ENCODE data around the gene C10orf90.
"Not testable (repeated sequence)": the region's sequence is repeated elsewhere in the genome, so short reads cannot be mapped to it uniquely, and the experiment has no call there.

Gene C10orf90

DNA sequence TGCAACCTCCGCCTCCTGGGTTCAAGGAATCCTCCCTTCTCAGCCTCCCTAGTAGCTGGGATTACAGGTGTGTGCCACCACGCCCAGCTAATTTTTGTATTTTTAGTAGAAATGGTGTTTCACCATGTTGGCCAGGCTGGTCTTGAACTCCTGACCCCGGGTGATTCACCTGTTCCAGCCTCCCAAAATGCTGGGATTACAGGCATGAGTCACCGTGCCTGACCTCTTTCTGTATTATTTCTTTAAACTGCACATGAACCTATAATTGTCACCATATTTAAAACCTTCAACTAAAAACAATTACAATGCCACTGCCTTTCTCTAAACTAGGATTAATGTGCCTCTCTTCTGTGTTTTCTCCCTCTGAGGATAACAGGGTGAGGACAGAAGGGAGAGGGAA is 119.9 kb downstream of the C10orf90 start:
- not testable (repeated sequence) for DNase-seq

DNA sequence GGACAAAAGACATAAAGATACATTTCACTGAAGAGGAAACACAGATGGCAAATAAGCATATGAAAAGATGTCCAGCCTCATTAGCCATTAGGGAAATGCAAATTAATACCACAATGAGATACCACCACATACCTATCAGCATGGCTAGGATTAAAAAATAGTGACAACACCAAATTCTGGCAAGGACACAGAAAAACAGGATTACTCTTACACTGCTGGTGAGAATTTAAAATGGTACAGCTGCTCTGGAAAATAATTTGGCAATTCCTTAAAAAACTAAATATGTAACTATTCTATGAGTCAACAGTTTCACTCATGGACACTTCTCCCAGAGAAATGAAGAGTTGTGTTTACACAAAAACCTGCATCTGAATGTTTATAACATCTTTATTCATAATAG is 121.1 kb downstream of the C10orf90 start:
- no peak for DNase-seq

DNA sequence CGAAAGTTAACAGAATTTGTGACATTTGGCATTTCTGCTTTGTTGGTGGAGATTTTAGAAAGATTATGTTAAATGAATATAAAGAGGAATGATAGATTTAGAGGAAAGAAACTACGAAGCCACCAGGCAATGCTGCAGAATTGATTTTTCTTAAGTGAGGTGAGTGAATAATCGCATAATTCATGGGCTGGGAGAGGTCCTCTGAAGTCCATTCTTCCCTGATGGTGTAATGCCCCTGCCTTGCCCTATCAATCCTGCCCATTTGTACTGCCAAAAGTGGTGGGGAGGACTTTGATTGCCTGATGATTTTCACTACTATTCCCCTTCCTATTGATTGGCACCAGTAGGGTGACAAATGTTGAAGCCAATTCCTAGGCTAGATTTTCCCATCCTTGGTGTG is 125.9 kb downstream of the C10orf90 start:
- DNase-seq, result no peak

GRCh38 chr10:126538439-126539135 is 131.9 kb downstream of the C10orf90 start:
- no peak for DNase-seq

DNA sequence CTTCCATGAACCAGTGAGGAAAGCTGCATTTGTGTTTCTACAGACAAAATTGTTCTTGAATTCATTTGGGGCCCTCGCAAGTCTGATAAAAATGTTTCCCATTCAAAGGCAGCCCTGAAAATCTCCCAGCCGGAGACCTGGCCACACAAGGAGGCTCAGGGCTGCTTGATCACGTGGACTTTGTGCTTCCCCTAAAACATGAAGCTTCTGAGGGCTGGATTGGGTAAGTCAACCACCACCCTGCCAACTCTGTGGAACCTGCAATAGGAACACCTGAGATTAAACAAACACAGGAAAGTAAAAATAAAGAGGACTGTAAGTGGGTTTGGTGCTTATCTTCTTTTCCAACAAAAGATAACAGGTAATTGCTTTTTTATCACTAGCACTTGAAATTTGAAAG is 133.8 kb downstream of the C10orf90 start:
- no peak for DNase-seq

- DNase-seq, result no peak
These were observed 134.3 kb downstream of the C10orf90 start for GRCh38 chr10:126536148-126536547.

DNA sequence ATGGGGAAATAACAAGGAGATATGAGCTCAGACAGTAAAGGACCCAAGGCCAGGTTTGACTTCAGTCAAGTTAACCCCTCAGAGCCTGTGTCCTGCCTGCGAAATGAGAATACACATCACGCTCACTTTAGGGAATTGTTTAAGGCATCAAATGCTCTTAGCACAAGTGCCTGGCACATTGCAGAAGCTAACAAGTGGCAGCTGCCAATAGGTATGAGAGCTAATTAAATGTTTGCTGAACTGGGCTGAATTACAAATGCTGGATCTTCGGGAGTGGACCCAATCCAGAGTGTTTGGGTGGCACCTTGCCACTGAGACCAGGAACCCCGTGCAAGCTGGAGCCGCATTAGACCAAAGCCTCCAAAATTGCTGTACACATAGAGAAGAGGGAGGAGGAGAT is 136.8 kb downstream of the C10orf90 start:
- DNase-seq, result no peak

- DNase-seq, result no peak
These were observed 142.1 kb downstream of the C10orf90 start for GRCh38 chr10:126528315-126528835.

DNA sequence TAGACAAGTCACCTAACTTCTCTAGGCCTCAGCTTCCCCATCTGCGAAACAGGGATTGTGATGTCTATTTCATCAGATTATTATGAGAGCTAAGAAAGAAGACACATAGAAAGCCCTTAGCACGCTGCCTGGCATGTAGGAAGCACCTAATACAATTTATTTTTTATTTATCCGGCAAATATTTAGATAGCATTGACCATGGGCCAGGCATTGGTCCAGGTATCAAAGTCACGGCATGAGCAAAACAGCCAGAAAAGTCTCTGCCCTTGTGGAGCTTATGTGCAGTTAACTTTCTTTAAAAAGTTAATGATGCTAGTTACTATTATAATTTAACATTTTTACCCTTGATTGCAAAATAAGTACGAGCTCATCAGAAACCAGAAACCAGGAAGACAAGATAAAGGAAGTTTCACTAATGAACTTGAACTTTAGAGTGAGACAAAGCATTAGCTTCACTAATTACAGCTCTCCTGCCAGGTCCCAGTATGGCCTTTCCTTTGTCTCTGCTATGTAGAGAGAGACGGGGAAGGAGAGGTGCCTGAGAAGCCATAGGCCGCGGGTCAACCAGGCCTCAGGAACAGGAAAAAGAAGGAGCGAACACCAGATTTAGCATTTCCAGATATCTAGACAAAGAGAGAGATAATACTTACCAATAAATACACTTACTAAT is 142.7 kb downstream of the C10orf90 start:
- no peak for DNase-seq

DNA sequence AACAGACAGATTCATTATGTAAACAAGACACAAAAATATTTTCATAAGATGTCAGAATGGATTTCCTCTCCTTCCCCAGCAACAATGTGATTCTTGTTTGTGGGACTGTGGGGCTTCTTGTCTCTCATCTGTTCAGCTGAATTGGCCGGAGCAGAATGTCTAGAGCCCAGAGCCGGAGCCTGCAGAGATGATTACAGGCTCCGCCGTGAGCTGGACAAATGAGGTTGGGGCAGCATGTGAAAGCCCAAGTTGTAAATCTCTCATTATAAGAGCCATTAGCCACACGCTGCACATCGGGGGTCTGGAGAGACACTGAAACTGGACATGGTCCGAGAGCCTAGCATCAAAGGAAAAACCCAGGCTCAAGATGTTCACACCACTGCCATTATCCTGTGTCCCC is 145.2 kb downstream of the C10orf90 start:
- peak in 30 of 56 donors; percentile 10 to 64 (median 30) for DNase-seq

DNA sequence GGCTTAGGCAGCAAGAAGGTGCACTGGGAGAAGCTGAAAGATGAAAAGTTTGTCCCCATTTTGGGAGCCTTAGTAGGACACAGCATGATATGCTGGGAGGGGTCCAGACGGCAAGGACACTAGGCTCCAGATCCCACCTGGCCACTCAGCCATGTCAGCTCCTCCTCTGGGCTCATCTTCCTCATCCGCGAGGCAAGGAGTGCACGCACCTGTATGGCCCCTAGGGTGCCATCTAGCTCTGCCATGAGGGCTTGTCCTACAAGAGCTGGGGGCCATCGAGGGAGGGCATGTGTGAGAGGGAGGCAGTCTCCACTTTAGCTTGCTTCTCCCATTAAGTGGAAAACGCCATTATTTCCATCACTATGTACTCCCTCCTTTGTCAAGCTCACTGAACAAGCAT is 146.0 kb downstream of the C10orf90 start:
- no peak for DNase-seq

DNA sequence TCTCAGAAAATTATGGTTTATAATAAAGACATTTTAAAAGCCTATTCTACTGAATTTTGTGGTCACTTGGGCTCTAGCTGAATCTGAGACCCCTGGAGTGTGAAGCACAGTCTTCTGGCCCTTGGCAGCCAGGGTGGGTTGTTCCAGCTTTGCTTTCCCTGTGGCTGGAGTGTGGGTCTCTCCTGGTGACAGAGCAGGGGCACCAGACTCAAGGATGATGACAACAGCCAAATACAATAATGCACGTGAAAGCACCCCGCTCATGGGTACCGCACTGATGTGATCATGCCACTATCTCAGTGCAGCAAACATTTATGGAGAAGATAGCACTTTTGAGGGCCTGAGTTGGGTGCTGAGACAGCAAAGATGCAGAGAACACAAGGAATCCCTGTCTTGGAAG is 147.4 kb downstream of the C10orf90 start:
- DNase-seq, result no peak

- DNase-seq, result no peak
These were observed 149.1 kb downstream of the C10orf90 start for GRCh38 chr10:126521399-126521798.

DNA sequence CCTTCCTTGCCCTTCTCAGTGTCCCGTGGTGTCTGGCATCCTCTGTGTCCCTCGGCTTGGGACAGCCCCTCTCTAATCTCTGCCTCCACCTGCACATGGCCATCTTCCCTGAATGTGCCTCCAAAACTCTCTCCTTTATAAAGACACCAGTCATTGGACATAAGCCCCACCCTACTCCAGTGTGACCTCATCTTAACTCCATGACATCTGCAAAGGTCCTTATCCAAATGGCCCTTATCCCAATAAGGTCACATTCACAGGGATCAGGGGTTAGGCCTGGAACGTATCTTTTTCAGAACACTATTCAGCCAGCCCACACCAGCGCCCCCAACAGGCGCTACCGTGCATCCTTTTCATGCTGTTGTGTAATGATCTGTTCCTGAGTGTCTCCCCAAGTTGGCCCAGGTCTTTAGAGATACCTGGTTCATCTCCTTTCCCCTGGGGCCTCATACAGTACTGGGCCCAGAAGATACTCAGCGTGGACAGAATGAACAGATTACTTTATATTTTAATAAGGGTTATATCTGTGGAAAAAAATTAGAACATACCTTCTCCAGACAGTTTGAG is 149.7 kb downstream of the C10orf90 start:
- DNase-seq, result no peak

DNA sequence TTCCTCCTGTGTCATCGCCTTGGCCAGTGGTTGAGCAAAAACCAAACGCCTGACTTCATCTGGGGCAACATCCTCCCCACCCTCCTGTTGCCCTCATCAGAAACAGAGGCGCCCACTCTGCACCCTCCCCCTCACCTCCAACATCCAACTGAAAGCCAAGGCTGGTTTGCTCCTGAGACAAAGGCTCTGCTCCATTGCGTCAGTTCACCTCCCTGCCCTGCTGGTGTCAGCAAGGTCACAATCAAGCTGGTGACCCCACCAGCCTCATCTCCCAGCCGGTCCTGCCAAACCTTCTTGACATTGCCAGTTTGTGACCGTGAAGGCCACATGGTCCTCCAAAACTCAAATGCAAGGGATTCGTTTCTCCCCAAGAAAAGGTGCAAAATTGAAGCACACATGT is 150.5 kb downstream of the C10orf90 start:
- no peak for DNase-seq

- DNase-seq, result no peak
These were observed 151.3 kb downstream of the C10orf90 start for GRCh38 chr10:126519185-126519584.

DNA sequence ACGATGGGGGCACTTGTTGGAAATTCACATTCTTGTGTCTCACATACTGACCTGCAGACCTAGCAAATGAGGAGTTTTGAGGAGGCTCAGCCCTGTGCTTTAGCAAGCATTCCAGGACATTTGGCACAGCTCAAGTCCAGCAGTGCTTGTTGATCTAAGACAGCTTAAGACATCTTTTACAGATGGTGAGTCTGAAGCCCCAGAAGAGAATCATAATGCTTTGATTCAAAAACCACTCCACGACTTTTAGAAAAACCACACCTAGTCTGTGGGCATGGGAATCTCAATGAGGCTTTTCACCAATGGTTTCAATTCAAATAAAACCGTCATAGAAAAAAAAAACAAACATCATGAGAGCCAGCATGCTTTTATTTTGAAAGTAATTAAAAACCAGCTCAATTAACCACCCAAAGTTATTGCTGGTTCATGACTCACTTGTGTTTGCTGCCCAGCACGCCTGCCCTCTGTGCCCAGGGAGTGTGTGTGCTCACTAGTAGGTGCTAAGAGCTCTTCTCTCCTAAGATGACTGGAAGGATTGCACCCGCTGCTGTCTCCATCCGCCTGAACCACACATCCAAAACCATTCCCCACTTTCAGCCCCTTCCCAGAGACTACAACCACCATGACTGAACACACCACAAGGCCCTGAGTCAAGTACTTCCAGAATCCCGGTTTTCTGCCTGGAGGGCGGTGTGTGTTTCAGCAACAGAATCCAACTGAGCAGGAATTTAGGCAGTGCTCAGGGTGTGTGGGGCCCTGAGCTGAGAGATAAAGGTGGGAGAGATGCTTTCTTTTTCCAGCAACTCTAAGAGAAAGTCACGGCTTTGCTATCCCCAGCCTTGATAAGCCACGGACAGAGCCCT is 152.0 kb downstream of the C10orf90 start:
- no peak for DNase-seq

DNA sequence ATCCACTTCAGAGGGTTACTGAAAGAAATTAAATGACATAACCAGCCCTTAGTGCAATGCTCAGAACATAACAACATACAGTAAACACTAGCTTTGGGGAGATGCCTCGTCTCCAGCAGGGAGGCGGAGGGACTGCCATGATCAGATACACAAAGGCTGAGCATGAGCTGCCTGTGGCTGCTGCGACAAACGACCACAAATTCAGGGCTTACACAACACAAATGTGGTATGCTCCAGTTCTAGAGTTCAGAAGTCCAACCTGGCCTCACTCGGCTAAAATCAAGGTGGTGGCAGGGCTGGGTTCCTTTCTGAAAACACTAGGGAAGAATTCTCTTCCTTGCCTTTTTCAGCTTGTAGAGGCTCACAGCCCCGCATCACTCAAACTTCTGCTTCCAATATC is 154.0 kb downstream of the C10orf90 start:
- no peak for DNase-seq

DNA sequence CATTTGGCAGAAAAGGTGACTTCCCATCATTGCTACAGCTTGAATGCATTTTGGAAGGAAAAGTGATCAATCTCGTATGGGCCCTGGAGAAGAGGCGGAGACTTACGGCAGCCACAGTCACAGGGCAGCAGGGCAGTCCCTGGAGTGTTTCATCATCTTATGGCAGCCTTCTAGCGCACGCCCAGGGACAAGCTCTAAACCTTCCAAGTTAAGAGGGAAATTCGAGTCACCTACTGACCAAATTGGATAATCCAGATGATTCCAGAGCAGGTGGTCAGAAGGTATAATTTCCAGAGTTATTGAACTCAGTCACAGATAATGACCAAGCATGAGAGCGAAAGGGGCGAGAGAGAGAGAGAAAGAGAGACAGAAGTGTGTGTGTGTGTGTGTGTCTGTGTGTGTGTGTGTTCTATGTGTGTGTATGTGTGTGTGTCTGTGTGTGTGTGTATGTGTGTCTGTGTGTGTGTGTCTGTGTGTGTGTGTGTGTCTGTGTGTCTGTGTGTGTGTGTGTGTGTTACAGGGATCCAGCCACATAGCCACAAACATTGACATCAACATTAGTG is 158.5 kb downstream of the C10orf90 start:
- no peak for DNase-seq

GRCh38 chr10:126509182-126509581 is 161.3 kb downstream of the C10orf90 start:
- no peak for DNase-seq

GRCh38 chr10:126508535-126509040 is 161.9 kb downstream of the C10orf90 start:
- no peak for DNase-seq
